Gastrocnemius medialis (tissue), 4 donors: Measurements from ENCODE around the gene SMAD4. TPM values are rescaled to one million over a fixed set of nuclear protein-coding genes. Genes with fewer than 3 reads are reported as not detected.

Experiments
- ATAC-seq, 2 donors: fragments of 150-250 bp; one replicate each; pipeline ENCODE4 v1.9.1; 2016
- DNase-seq, 2 donors: peaks; one replicate each; pipeline ENCODE4 v3.0.0-alpha.2; 2019
- H3K27ac ChIP-seq, 4 donors: fragments of 200-600 bp; sonication (generic); 1 replicate in 1 of 4; 2 replicates in 3 of 4; pipeline ENCODE4 v1.5.1; 2016 to 2018; ENCODE audit warnings: mild to moderate bottlenecking in 2 of 4, moderate library complexity in 1 of 4
- H3K27me3 ChIP-seq, 3 donors: fragments of 200-600 bp; sonication (generic) in 2 of 3; 1 replicate in 1 of 3; 2 replicates in 2 of 3; pipeline versions ENCODE4 v1.5.1 to v1.6.0; 2016 to 2019; ENCODE audit warnings: mild to moderate bottlenecking in 1 of 3, moderate library complexity in 1 of 3
- H3K36me3 ChIP-seq, 2 donors: fragments of 200-600 bp; sonication (generic) in 1 of 2; one replicate each; pipeline ENCODE4 v1.5.1; 2017 to 2018
- H3K4me1 ChIP-seq, 2 donors: fragments of 200-600 bp; sonication (generic) in 1 of 2; one replicate each; pipeline ENCODE4 v1.5.1; 2016 to 2017; ENCODE audit warnings: mild to moderate bottlenecking in 2 of 2
- H3K4me3 ChIP-seq, 4 donors: fragments of 200-600 bp; sonication (generic) in 3 of 4; 1 replicate in 1 of 4; 2 replicates in 3 of 4; pipeline ENCODE4 v1.5.1; 2016 to 2019; ENCODE audit warnings: mild to moderate bottlenecking in 2 of 4
- H3K9me3 ChIP-seq, 3 donors: fragments of 200-600 bp; sonication (generic) in 2 of 3; 1 replicate in 1 of 3; 2 replicates in 2 of 3; pipeline ENCODE4 v1.5.1; 2016 to 2019
- CTCF ChIP-seq, 5 experiments: fragments of 450-650 bp in 3 of 5; fragments of 200-600 bp in 2 of 5; sonication (generic) in 2 of 5; IDR thresholded peaks in 4 of 5; conservative IDR thresholded peaks in 1 of 5; 1 replicate in 4 of 5; 2 replicates in 1 of 5; pipeline ENCODE4 v1.5.1; 2016 to 2019; ENCODE audit warnings: antibody characterized with exemption in 5 of 5, mild to moderate bottlenecking in 3 of 5, moderate library complexity in 3 of 5
- POLR2A ChIP-seq, 2 donors: fragments of 450-650 bp; IDR thresholded peaks; one replicate each; pipeline ENCODE4 v1.6.1; 2017; ENCODE audit warnings: antibody characterized with exemption in 2 of 2, mild to moderate bottlenecking in 2 of 2, moderate library complexity in 2 of 2
- in situ Hi-C, 4 donors: fragments of 200-750 bp; cut with MboI; loops; one replicate each; pipeline versions ENCODE4 v1.15.0 to v1.8.0; 2017; ENCODE audit warnings: low sequenced_read_pairs in 4 of 4
- intact Hi-C: fragments of 100-400 bp; cut with DNase I; formaldehyde crosslinking; loops from one replicate; pipeline ENCODE4 v1.15.1; 2023; ENCODE audit warnings: low total_unique reads
- total RNA-seq, 4 donors: library from RNA; depleted of rRNA; stranded (reverse); fragments of >200 nt; gene quantifications; one replicate each; pipeline versions ENCODE4 v1.1.0 to v1.2.3, GENCODE V29; 2016

The SMAD4 gene
- total RNA-seq, 4 donors from 2014 or later: 148 to 210 (median 168) TPM

GRCh38 chr18:51044928-51045585 is 15.0 kb downstream of the SMAD4 start:
- no peaks in the 10 kb centered on the region for H3K27me3 ChIP-seq
- TF ChIP-seq POLR2A (IDR thresholded peaks at IDR 0.05) (no peak), CTCF (IDR thresholded peaks at IDR 0.05 in 4 of 5, conservative IDR thresholded peaks at IDR 0.05 in 1 of 5) (no peak)
- no peak overlapping the region for H3K4me3 ChIP-seq
- in situ Hi-C loops (loop anchor here in 3 of 4 donors (10.0 to 25.0 kb wide), 3 partner anchors 142 to 758 kb away; partner anchors contain the start of genes CXXC1 (in 2 of the 3), MBD1 (in 2 of the 3) and MEX3C (in 1 of the 3)), intact Hi-C loops (no loop called here)
- DNase-seq (no peak), ATAC-seq (no peak)
- no peaks in the 10 kb centered on the region for H3K9me3 ChIP-seq
- H3K4me1 ChIP-seq: peaks cover 48 to 55% of the 10 kb centered on the region in 2 donors
- H3K27ac ChIP-seq: peak overlapping the region in 2 of 4 donors; percentile 20 to 27
- peaks cover 0 to 14% of the 10 kb centered on the region in 2 donors for H3K36me3 ChIP-seq

DNA sequence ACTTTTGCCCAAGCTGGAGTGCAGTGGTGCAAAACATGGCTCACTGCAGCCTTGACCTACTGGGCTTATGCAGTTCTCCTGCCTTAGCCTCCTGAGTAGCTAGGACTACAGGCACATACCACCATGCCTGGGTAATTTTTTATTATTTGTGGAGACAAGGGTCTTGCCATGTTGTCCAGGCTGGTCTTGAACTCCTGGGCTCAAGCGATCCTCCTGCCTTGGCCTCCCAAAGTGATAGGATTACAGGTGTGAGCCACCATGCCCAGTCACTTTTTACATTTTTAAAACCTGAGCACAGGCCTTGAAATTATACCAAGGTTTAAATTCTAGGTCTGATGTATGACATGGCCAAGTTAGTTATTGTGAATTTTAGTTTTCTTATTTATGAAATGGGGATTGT is 18.2 kb downstream of the SMAD4 start:
- TF ChIP-seq CTCF (IDR thresholded peaks at IDR 0.05 in 4 of 5, conservative IDR thresholded peaks at IDR 0.05 in 1 of 5): no peak
- no peak for TF ChIP-seq POLR2A (IDR thresholded peaks at IDR 0.05)
- Histone ChIP-seq H3K27ac (no peak overlapping the region), H3K9me3 (no peaks in the 10 kb centered on the region), H3K36me3 (peaks cover 0 to 18% of the 10 kb centered on the region in 2 donors), H3K4me3 (no peak overlapping the region), H3K4me1 (peaks cover 24 to 31% of the 10 kb centered on the region in 2 donors), H3K27me3 (no peaks in the 10 kb centered on the region)
- intact Hi-C loops: no loop called here
- ATAC-seq (no peak), DNase-seq (no peak)
- in situ Hi-C loops: loop anchor here in 3 of 4 donors (10.0 to 25.0 kb wide), 3 partner anchors 139 to 761 kb away; partner anchors contain the start of genes CXXC1 (in 2 of the 3), MBD1 (in 2 of the 3) and MEX3C (in 1 of the 3)

GRCh38 chr18:51049137-51049536 is 19.1 kb downstream of the SMAD4 start:
- Histone ChIP-seq H3K27ac (no peak overlapping the region), H3K4me1 (peaks cover 15 to 31% of the 10 kb centered on the region in 2 donors), H3K9me3 (no peaks in the 10 kb centered on the region), H3K36me3 (peaks cover 0 to 18% of the 10 kb centered on the region in 2 donors), H3K27me3 (no peaks in the 10 kb centered on the region), H3K4me3 (no peak overlapping the region)
- in situ Hi-C loops (loop anchor here in 3 of 4 donors (10.0 to 25.0 kb wide), 3 partner anchors 138 to 762 kb away; partner anchors contain the start of genes CXXC1 (in 2 of the 3), MBD1 (in 2 of the 3) and MEX3C (in 1 of the 3)), intact Hi-C loops (no loop called here)
- TF ChIP-seq POLR2A (IDR thresholded peaks at IDR 0.05): no peak
- TF ChIP-seq CTCF (IDR thresholded peaks at IDR 0.05 in 4 of 5, conservative IDR thresholded peaks at IDR 0.05 in 1 of 5): no peak
- DNase-seq (no peak), ATAC-seq (no peak)

GRCh38 chr18:51051105-51051712 is 21.2 kb downstream of the SMAD4 start:
- ATAC-seq (peak; percentile 81 to 88), DNase-seq (no peak)
- no peaks in the 10 kb centered on the region for H3K27me3 ChIP-seq
- in situ Hi-C loops: loop anchor here in 1 of 4 donors (5.0 kb wide), 1 partner anchor 234 kb away; no protein-coding TSS in a partner anchor
- H3K27ac ChIP-seq: no peak overlapping the region
- intact Hi-C loops: loop anchor here (2.0 kb wide), 1 partner anchor 230 kb away; the partner anchor contains the start of gene MRO
- no peaks in the 10 kb centered on the region for H3K9me3 ChIP-seq
- H3K4me3 ChIP-seq: no peak overlapping the region
- H3K4me1 ChIP-seq: peaks cover 0 to 11% of the 10 kb centered on the region in 2 donors
- H3K36me3 ChIP-seq: peaks cover 0 to 33% of the 10 kb centered on the region in 2 donors
- peak; percentile 62 to 81 (median 70) for TF ChIP-seq CTCF (IDR thresholded peaks at IDR 0.05 in 4 of 5, conservative IDR thresholded peaks at IDR 0.05 in 1 of 5)
- no peak for TF ChIP-seq POLR2A (IDR thresholded peaks at IDR 0.05)
